CD4-positive, alpha-beta T cell (primary cell): ENCODE measurements around the gene JAK1. TPM values are rescaled to one million over a fixed set of nuclear protein-coding genes. Genes with fewer than 3 reads are reported as not detected.

Experiments used
- ATAC-seq: fragments of 200-7000 bp; cut with Tn5 transposase; one replicate; pipeline ENCODE4 v1.10.0; 2022; ENCODE audit warnings: mild to moderate bottlenecking; ENCODE audit not compliant: poor library complexity
- CTCF ChIA-PET: fragments of 350-600 bp; sonication (Branson Sonifier 250); formaldehyde crosslinking; loops from one replicate; lab custom pipeline; 2021; ENCODE audit warnings: antibody characterized with exemption, inconsistent platforms; lab: Charles Lee
- POLR2A ChIA-PET: fragments of 350-600 bp; sonication (Branson Sonifier 250); formaldehyde crosslinking; loops from one replicate; lab custom pipeline; 2021; ENCODE audit warnings: antibody characterized with exemption, inconsistent platforms; lab: Charles Lee
- DNase-seq, 14 experiments: peaks; one replicate each; pipeline ENCODE4 v3.0.0-alpha.2; 2013 to 2020; ENCODE audit warnings: mixed read lengths in 2 of 14
- H3K27ac ChIP-seq, 2 donors: one replicate each; pipeline versions ENCODE4 v1.5.1 to v1.7.0; 2013; ENCODE audit warnings: low read length in 2 of 2, low read depth in 1 of 2, mild to moderate bottlenecking in 1 of 2
- H3K27me3 ChIP-seq, 2 experiments: 1 replicate in 1 of 2; 2 replicates in 1 of 2; pipeline versions ENCODE4 v1.6.1 to v1.7.0; 2013; ENCODE audit warnings: low read length in 2 of 2, control low read depth in 1 of 2, mild to moderate bottlenecking in 1 of 2, moderate library complexity in 1 of 2; ENCODE audit not compliant: insufficient read depth in 2 of 2, control insufficient read depth in 1 of 2
- H3K36me3 ChIP-seq: one replicate; pipeline ENCODE4 v1.6.1; 2013; ENCODE audit warnings: low read length, control low read depth; ENCODE audit not compliant: insufficient read depth
- H3K4me1 ChIP-seq: one replicate; pipeline ENCODE4 v1.6.1; 2013; ENCODE audit warnings: low read length, control low read depth; ENCODE audit not compliant: insufficient read depth
- H3K4me3 ChIP-seq: one replicate; pipeline ENCODE4 v1.5.1; 2013; ENCODE audit warnings: mild to moderate bottlenecking, low read length, moderate library complexity
- H3K9me3 ChIP-seq, 2 experiments: 1 replicate in 1 of 2; 2 replicates in 1 of 2; pipeline versions ENCODE4 v1.6.1 to v1.7.0; 2013; ENCODE audit warnings: low read length in 2 of 2, mild to moderate bottlenecking in 2 of 2, control low read depth in 1 of 2, moderate library complexity in 1 of 2; ENCODE audit not compliant: control insufficient read depth in 1 of 2, insufficient read depth in 1 of 2
- H3K27ac Mint-ChIP-seq: one replicate; pipeline ENCODE4 v1.8.0; 2020; ENCODE audit warnings: mixed read lengths
- H3K27me3 Mint-ChIP-seq: one replicate; pipeline ENCODE4 v1.8.0; 2021; ENCODE audit warnings: mixed read lengths
- H3K36me3 Mint-ChIP-seq: one replicate; pipeline ENCODE4 v1.8.0; 2021; ENCODE audit warnings: low read depth, mixed read lengths
- H3K4me1 Mint-ChIP-seq: one replicate; pipeline ENCODE4 v1.8.0; 2021; ENCODE audit warnings: low read depth, mixed read lengths
- H3K4me3 Mint-ChIP-seq: one replicate; pipeline ENCODE4 v1.8.0; 2020; ENCODE audit warnings: mild to moderate bottlenecking, mixed read lengths
- H3K9me3 Mint-ChIP-seq: one replicate; pipeline ENCODE4 v1.8.0; 2020; ENCODE audit warnings: mixed read lengths
- CTCF ChIP-seq: fragments of 200-600 bp; IDR thresholded peaks from one replicate; pipeline ENCODE4 v1.8.0; 2022; ENCODE audit warnings: antibody characterized with exemption, mild to moderate bottlenecking
- intact Hi-C, 2 experiments: fragments of 100-400 bp; cut with DNase I in 1 of 2; cut with micrococcal nuclease in 1 of 2; formaldehyde crosslinking; loops; one replicate each; pipeline versions ENCODE4 v1.15.1 to v1.9.0; 2023 to 2025; cut with DNase I, micrococcal nuclease
- polyA plus RNA-seq, 2 donors: library from polyadenylated mRNA; unstranded; fragments of 120-200 nt; gene quantifications; one replicate each; pipeline ENCODE4 v1.2.1, GENCODE V29; 2013
- total RNA-seq, 174 experiments: library from RNA in 2 of 174; stranded (reverse) in 2 of 174; gene quantifications; one replicate each; pipeline ENCODE4 v1.2.3 and lab custom pipeline; 2021 to 2026

The JAK1 gene
- total RNA-seq (100 to 1,000 TPM; 240 to 252 TPM), total RNA-seq (lab: John Stamatoyannopoulos, UW) (216 to 1,188 (median 748) reads per million in 172 experiments)
- polyA plus RNA-seq (2013, experiment 1 of 2): 229 TPM
- polyA plus RNA-seq (2013, experiment 2 of 2): 248 TPM

- H3K36me3 ChIP-seq: no peaks in the 10 kb centered on the region
- Mint-ChIP-seq H3K36me3 (peaks cover 18% of the 10 kb centered on the region), H3K4me1 (peaks cover 56% of the 10 kb centered on the region), H3K27ac (peak within 1 kb of the TSS; percentile 97), H3K9me3 (no peaks in the 10 kb centered on the region), H3K27me3 (no peaks in the 10 kb centered on the region), H3K4me3 (peak within 1 kb of the TSS; percentile 98)
- peaks cover 38% of the 10 kb centered on the region for H3K4me1 ChIP-seq
- no peaks in the 10 kb centered on the region for H3K27me3 ChIP-seq
- ATAC-seq (peak; percentile 78), DNase-seq (peak; percentile 80 to 96 (median 91))
- intact Hi-C loops: loop anchor here (1.0 to 10.0 kb wide), 7 partner anchors 34 to 452 kb away; partner anchors contain the start of gene RAVER2 (in 1 of the 2)
- peak within 1 kb of the TSS; percentile 84 to 96 for H3K27ac ChIP-seq
- H3K9me3 ChIP-seq: no peaks in the 10 kb centered on the region
- CTCF ChIA-PET: interaction anchor here (0.7 to 1.9 kb wide), 4 partner anchors 36 to 109 kb away, joined by 3 to 6 read pairs (median 5); no protein-coding TSS in a partner anchor
- no peak for TF ChIP-seq CTCF
- POLR2A ChIA-PET: interaction anchor here (0.6 to 3.7 kb wide), 47 partner anchors 9 to 1958 kb away, joined by 3 to 65 read pairs (median 6); partner anchors contain the start of genes DNAI4, LEPR, LEPROT and PGM1
- peak within 1 kb of the TSS; percentile 89 for H3K4me3 ChIP-seq
Measured at GRCh38 chr1:64966158-64966971, at the start of gene JAK1. Gene JAK1 (minus strand): TSS chr1:64966549. CDS start chr1:64886264, 80,285 bp downstream.

- H3K9me3 ChIP-seq: no peaks in the 10 kb centered on the region
- TF ChIP-seq CTCF: no peak
- POLR2A ChIA-PET: no interaction called here
- H3K4me3 ChIP-seq: no peak overlapping the region
- no peaks in the 10 kb centered on the region for H3K9me3 Mint-ChIP-seq
- H3K4me1 Mint-ChIP-seq: peaks cover 19% of the 10 kb centered on the region
- intact Hi-C loops: no loop called here
- no peak overlapping the region for H3K27ac ChIP-seq
- no peaks in the 10 kb centered on the region for H3K36me3 ChIP-seq
- no peak for ATAC-seq
- H3K27me3 Mint-ChIP-seq: no peaks in the 10 kb centered on the region
- H3K27ac Mint-ChIP-seq: no peak overlapping the region
- H3K36me3 Mint-ChIP-seq: no peaks in the 10 kb centered on the region
- H3K4me3 Mint-ChIP-seq: no peak overlapping the region
- DNase-seq: no peak
- peaks cover 10% of the 10 kb centered on the region for H3K4me1 ChIP-seq
- no peaks in the 10 kb centered on the region for H3K27me3 ChIP-seq
- CTCF ChIA-PET: no interaction called here
Measured at GRCh38 chr1:65014321-65014720, 48.0 kb upstream of the JAK1 start.

GRCh38 chr1:65011983-65012382 lies 45.6 kb upstream of the JAK1 start:
- Mint-ChIP-seq H3K9me3 (no peaks in the 10 kb centered on the region), H3K4me1 (peaks cover 35% of the 10 kb centered on the region), H3K4me3 (no peak overlapping the region), H3K27me3 (no peaks in the 10 kb centered on the region), H3K27ac (no peak overlapping the region), H3K36me3 (no peaks in the 10 kb centered on the region)
- H3K9me3 ChIP-seq: no peaks in the 10 kb centered on the region
- CTCF ChIA-PET: no interaction called here
- no peak overlapping the region for H3K27ac ChIP-seq
- intact Hi-C loops: no loop called here
- ATAC-seq (no peak), DNase-seq (peak in 2 of 14 experiments; percentile 10 to 21)
- TF ChIP-seq CTCF: no peak
- peaks cover 17% of the 10 kb centered on the region for H3K4me1 ChIP-seq
- no peaks in the 10 kb centered on the region for H3K27me3 ChIP-seq
- POLR2A ChIA-PET: interaction anchor here (0.8 kb wide), 1 partner anchor 38 kb away, joined by 3 read pairs; no protein-coding TSS in a partner anchor
- H3K4me3 ChIP-seq: no peak overlapping the region
- H3K36me3 ChIP-seq: no peaks in the 10 kb centered on the region
